H1 (cell line): ENCODE data around the gene GRIN2C. TPM values are rescaled to one million over a fixed set of nuclear protein-coding genes. Genes with fewer than 3 reads are reported as not detected.

Experiments
- ATF2 ChIP-seq: IDR thresholded peaks from 2 replicates; pipeline ENCODE4 v1.6.1; 2012; ENCODE audit warnings: low read length, inconsistent platforms
- CHD1 ChIP-seq: IDR thresholded peaks from 2 replicates; pipeline ENCODE4 v1.6.1; 2012; ENCODE audit warnings: low read depth, low read length, improper control_type of control experiment
- CREB1 ChIP-seq: IDR thresholded peaks from 2 replicates; pipeline ENCODE4 v1.6.1; 2012; ENCODE audit warnings: inconsistent platforms
- CTBP2 ChIP-seq: IDR thresholded peaks from 2 replicates; pipeline ENCODE4 v1.7.0; 2011; ENCODE audit warnings: borderline replicate concordance, mild to moderate bottlenecking, moderate library complexity, mixed read lengths, low read length; ENCODE audit not compliant: insufficient read depth, insufficient read length
- EGR1 ChIP-seq: IDR thresholded peaks from 2 replicates; pipeline ENCODE4 v1.6.1; 2011; ENCODE audit warnings: low read depth, low read length, borderline replicate concordance
- EP300 ChIP-seq, 2 experiments: IDR thresholded peaks; 1 replicate in 1 of 2; 2 replicates in 1 of 2; pipeline ENCODE4 v1.6.1; 2011 to 2012; ENCODE audit warnings: low read depth in 2 of 2, low read length in 2 of 2, mild to moderate bottlenecking in 2 of 2, borderline replicate concordance in 1 of 2, inconsistent platforms in 1 of 2, moderate library complexity in 1 of 2
- FOSL1 ChIP-seq: IDR thresholded peaks from 2 replicates; pipeline ENCODE4 v1.6.1; 2011; ENCODE audit warnings: mild to moderate bottlenecking, low read depth, low read length, moderate library complexity; ENCODE audit not compliant: insufficient read depth
- HDAC2 ChIP-seq, 2 experiments: fragments of 300-600 bp in 1 of 2; sonication (generic) in 1 of 2; IDR thresholded peaks; 2 replicates each; pipeline ENCODE4 v1.6.1; 2011 to 2012; ENCODE audit warnings: low read depth in 2 of 2, low read length in 2 of 2, mild to moderate bottlenecking in 2 of 2, moderate library complexity in 2 of 2, borderline replicate concordance in 1 of 2, inconsistent platforms in 1 of 2
- HDAC6 ChIP-seq: IDR thresholded peaks from one replicate; pipeline ENCODE4 v1.7.1; 2012; ENCODE audit warnings: low read depth, mild to moderate bottlenecking, inconsistent platforms, low read length, moderate library complexity
- JUND ChIP-seq: IDR thresholded peaks from 2 replicates; pipeline ENCODE4 v1.6.1; 2011; ENCODE audit warnings: mild to moderate bottlenecking, improper control_type of control experiment, low read length
- KDM1A ChIP-seq: fragments of 200-600, 300-600 bp; sonication (generic); IDR thresholded peaks from 2 replicates; pipeline ENCODE4 v1.7.1; 2016; ENCODE audit warnings: mild to moderate bottlenecking, low read length, borderline replicate concordance
- KDM5A ChIP-seq: fragments of 200-600 bp; IDR thresholded peaks from 2 replicates; pipeline ENCODE4 v1.7.1; 2012; ENCODE audit warnings: mild to moderate bottlenecking, low read length, inconsistent platforms, mixed read lengths
- MAFK ChIP-seq: IDR thresholded peaks from 2 replicates; pipeline ENCODE4 v1.6.1; 2012; ENCODE audit warnings: low read depth, mild to moderate bottlenecking, improper control_type of control experiment, low read length
- NANOG ChIP-seq: IDR thresholded peaks from 2 replicates; pipeline ENCODE4 v1.6.1; 2011; ENCODE audit warnings: low read length, low read depth, mild to moderate bottlenecking, inconsistent platforms; ENCODE audit not compliant: insufficient read depth, poor library complexity, severe bottlenecking
- POLR2A ChIP-seq, 2 experiments: IDR thresholded peaks; 1 replicate in 1 of 2; 2 replicates in 1 of 2; pipeline ENCODE4 v1.6.1; 2011; ENCODE audit warnings: low read depth in 2 of 2, low read length in 2 of 2, mild to moderate bottlenecking in 2 of 2; ENCODE audit errors: control extremely low read depth in 1 of 2
- POLR2AphosphoS5 ChIP-seq: IDR thresholded peaks from 2 replicates; pipeline ENCODE4 v1.6.1; 2011; ENCODE audit warnings: low read depth, low read length
- SIX5 ChIP-seq: IDR thresholded peaks from 2 replicates; pipeline ENCODE4 v1.6.1; 2011; ENCODE audit warnings: mild to moderate bottlenecking, low read depth, low read length
- SP1 ChIP-seq: IDR thresholded peaks from 2 replicates; pipeline ENCODE4 v1.6.1; 2011; ENCODE audit warnings: low read depth, low read length
- SP2 ChIP-seq: IDR thresholded peaks from 2 replicates; pipeline ENCODE4 v1.6.1; 2012; ENCODE audit warnings: mild to moderate bottlenecking, low read length, inconsistent platforms
- SRF ChIP-seq: IDR thresholded peaks from 2 replicates; pipeline ENCODE4 v1.6.1; 2011; ENCODE audit warnings: mild to moderate bottlenecking, low read depth, low read length, moderate library complexity
- USF2 ChIP-seq: IDR thresholded peaks from 2 replicates; pipeline ENCODE4 v1.6.1; 2011; ENCODE audit warnings: low read length, improper control_type of control experiment
- ZNF274 ChIP-seq: IDR thresholded peaks from 2 replicates; pipeline ENCODE4 v1.7.0; 2012; ENCODE audit warnings: low read length, borderline replicate concordance; ENCODE audit errors: extremely low read depth
- polyA plus RNA-seq, 7 experiments: library from polyadenylated mRNA; depleted of rRNA in 3 of 7; stranded (reverse) in 5 of 7; unstranded in 2 of 7; fragments of >200 nt in 5 of 7; fragments of 200-250 nt in 2 of 7; gene quantifications; 1 replicate in 5 of 7; 2 replicates in 1 of 7; 4 replicates in 1 of 7; pipeline versions ENCODE4 v1.2.1 to v1.2.3, GENCODE V29; 2011 to 2013; ENCODE audit warnings: missing spikeins in 2 of 7, mixed read lengths in 2 of 7
- total RNA-seq: library from RNA; stranded (reverse); fragmentation: NEBNext Ultra II Directional; extraction: Animal tissue kit (Norgen Biotek cat#: 25700); gene quantifications from 2 replicates; pipeline ENCODE4 v1.2.1, GENCODE V29; 2021

The GRIN2C gene
- total and polyA plus RNA-seq, 2 of the 8 experiments (the other 6 are each of a cell fraction or from before 2014, with no cell fraction given): 0.06 to 0.07 TPM

- TF ChIP-seq HDAC2 (IDR thresholded peaks at IDR 0.05; ENCODE audit: borderline replicate concordance in 1 of 2, low read depth in 2 of 2, low read length in 2 of 2): peak in 1 of 2 experiments; percentile 95; a peak in 1 of 4 replicates
- no peak for TF ChIP-seq SP1
- no peak for TF ChIP-seq SIX5
- no peak for TF ChIP-seq JUND
- no peak for TF ChIP-seq CHD1
- TF ChIP-seq POLR2A (IDR thresholded peaks at IDR 0.05; ENCODE audit: control extremely low read depth in 1 of 2, low read depth in 2 of 2, low read length in 2 of 2): no peak
- no peak for TF ChIP-seq SP2
- no peak for TF ChIP-seq HDAC6
- TF ChIP-seq KDM5A: no peak
- TF ChIP-seq CTBP2: no peak
- peak; percentile 58; the same call in 1 of the 2 replicates for TF ChIP-seq USF2
- no peak for TF ChIP-seq FOSL1
- peak; percentile 83 for TF ChIP-seq CREB1
- no peak for TF ChIP-seq SRF
- no peak for TF ChIP-seq ZNF274
- no peak for TF ChIP-seq EP300 (IDR thresholded peaks at IDR 0.05; ENCODE audit: borderline replicate concordance in 1 of 2, low read depth in 2 of 2, low read length in 2 of 2)
- TF ChIP-seq NANOG: no peak
- peak; percentile 58; the same call in 1 of the 2 replicates for TF ChIP-seq KDM1A
- peak; percentile 10; the same call in 1 of the 2 replicates for TF ChIP-seq ATF2
- TF ChIP-seq POLR2AphosphoS5: no peak
- TF ChIP-seq EGR1: no peak
- TF ChIP-seq MAFK: no peak
These were observed 7.2 kb downstream of the GRIN2C start (continued) for GRCh38 chr17:74852237-74853047.
